HuH-7 (cell line): ENCODE data around the gene SLC16A12.

Source experiments
- DNase-seq: peaks from one replicate; pipeline ENCODE4 v3.0.0; 2011; ENCODE audit warnings: low spot score

Gene SLC16A12, protein sequence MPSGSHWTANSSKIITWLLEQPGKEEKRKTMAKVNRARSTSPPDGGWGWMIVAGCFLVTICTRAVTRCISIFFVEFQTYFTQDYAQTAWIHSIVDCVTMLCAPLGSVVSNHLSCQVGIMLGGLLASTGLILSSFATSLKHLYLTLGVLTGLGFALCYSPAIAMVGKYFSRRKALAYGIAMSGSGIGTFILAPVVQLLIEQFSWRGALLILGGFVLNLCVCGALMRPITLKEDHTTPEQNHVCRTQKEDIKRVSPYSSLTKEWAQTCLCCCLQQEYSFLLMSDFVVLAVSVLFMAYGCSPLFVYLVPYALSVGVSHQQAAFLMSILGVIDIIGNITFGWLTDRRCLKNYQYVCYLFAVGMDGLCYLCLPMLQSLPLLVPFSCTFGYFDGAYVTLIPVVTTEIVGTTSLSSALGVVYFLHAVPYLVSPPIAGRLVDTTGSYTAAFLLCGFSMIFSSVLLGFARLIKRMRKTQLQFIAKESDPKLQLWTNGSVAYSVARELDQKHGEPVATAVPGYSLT

DNA sequence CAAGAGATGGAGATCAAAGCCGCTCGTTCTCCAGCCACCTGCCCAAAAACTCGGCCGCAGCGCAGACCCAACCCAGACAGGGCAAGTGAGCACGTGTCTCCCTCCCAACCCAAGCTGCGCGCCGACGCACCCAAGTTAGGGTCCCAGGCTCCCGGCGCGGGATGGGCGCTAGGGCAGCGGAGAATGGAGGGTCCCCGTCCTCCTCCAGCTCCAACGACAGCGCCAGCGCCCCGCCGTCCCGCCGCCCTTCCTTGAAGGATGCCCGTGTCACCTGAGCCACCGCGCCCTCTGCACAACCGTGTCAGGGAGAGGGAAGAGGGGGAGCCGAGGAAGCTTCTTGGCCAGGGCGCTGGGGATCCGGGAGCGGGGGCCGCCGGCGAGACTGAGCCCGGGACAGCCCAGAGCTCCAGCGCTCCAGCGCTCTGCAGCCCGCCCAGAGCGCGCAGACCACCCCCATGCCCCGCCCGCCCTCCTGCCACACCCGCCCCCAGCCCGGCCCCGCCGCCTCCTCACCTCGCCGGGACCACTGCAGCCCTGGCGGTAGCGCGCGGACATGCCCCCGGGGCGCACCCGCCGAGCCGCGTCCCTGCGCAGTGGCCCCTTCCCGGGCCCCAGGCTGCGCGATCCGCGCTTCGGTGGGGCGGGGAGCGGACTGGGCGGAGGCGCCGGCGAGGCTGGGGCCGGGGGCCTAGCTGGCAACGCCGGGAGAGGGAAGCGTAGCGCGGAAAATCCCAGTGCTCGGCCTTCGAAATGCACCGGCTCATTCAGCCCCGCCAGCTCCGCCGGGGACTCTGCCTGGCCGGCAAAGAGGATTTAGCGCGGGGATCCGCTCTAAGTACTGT lies at the start of gene SLC16A12:
TSS of gene SLC16A12 (minus strand) at position 424 of the 842 bp plus-strand sequence. CDS start 73,016 bp downstream, outside the sequence.
- DNase-seq: peak; percentile 52

DNA sequence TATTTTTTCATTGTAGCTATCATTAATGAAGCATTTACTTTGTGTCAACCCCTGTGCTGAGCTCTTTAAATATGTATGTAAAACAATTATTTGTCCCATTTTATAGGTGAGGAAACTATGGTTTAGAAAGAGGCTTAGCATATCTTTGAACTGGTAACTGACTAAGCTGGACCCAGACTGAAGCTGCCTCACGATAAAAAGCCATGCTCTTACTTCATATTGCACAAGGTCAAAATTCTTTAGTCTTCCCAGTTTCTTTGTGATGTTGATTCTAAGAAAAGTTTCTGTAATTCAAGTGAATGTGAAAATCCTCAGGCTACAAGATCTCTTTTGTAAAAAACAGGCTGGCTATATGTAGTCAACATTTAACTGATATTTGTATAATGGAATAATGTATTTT lies 46.6 kb upstream of the SLC16A12 start:
- DNase-seq: no peak

DNA sequence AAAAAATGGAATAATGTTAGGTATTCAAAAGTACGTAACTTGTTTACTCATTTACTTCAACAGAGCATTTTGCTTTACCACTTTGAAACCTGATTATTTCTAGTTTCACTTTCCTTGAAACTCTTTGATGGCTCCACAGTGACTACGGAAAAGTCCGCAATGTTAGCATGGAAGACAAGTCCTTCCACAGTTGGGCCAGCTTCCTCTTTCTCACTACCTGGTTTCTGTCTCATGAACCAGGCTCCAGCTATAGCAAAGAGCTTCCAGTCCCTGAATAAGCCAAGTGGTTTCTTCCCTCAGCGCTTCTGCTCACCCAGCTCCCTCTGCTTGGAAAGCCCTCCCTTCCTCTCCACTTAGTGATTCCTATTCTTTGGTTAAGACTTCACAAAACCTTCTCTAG lies 44.8 kb upstream of the SLC16A12 start:
- no peak for DNase-seq

DNA sequence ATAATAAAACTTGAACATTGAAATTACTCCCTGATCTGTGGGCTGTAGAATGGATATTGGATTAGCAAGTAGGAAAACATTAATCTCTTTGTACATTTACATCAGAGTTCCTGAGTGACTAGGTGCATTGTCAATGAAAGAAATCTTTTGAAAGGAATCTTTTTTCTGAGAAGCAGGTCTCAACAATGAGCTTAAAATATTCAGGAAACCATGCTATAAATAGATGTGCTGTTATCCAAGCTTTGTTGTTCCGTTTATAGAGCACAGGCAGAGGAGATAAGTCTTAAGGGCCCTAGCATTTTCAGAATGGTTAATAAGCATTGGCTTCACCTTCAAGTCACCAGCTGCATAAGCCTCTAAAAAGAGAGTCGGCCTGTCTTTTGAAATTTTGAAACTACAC lies 41.3 kb upstream of the SLC16A12 start:
- DNase-seq: no peak

DNA sequence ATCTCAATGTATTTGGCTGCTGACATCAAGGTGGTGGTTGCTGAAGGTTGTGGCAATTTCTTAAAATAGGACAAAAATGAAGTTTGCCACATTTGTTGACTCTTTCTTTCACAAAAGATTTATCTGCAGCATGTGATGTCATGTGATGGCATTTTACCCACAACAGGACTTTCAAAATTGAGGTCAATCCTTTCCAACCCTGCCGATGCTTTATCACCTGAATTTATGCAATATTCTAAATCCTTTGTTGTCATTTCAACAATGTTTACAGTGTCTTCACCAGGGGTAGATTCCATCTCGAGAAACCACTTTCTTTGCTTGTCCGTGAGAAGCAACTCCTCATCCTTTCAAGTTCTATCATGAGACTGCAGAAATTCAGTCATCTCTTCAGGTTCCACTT lies 40.6 kb upstream of the SLC16A12 start:
- no peak for DNase-seq

DNA sequence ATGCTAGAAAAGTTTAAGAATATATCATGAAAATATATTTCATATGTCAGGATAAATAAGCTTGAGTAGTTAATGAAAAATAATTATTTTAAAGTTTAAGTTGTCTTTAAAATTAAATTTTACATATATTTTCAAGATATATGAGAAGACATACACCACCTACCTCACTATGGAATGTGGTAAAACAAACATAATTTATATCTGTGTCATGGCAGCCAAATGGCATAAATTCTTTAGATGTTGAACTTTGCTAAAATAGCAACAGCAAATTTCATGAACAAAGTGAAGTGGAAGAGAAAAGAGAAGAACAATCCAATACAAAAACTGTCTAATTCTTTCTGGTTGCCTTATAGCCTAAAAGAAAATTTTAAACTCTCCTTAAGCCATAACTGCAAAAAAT lies 39.6 kb upstream of the SLC16A12 start:
- no peak for DNase-seq

DNA sequence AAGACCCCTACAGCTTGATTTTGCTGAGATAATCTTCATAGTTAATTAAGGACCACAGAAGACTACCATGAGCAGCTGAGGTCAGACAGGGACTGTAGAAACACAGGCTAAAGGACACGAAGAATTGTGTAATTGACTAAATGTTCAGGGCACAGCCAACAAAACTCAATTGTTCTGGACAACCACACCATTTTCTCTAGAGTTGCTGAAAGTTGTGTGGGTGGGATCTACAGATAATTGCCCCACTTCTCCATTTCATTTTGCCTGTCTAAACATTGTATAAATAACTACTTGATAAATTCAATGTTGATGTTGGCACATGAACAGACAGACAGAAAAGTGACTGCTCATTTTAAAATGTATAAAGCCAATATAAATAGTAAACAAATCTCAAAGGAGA lies 39.0 kb upstream of the SLC16A12 start:
- no peak for DNase-seq

DNA sequence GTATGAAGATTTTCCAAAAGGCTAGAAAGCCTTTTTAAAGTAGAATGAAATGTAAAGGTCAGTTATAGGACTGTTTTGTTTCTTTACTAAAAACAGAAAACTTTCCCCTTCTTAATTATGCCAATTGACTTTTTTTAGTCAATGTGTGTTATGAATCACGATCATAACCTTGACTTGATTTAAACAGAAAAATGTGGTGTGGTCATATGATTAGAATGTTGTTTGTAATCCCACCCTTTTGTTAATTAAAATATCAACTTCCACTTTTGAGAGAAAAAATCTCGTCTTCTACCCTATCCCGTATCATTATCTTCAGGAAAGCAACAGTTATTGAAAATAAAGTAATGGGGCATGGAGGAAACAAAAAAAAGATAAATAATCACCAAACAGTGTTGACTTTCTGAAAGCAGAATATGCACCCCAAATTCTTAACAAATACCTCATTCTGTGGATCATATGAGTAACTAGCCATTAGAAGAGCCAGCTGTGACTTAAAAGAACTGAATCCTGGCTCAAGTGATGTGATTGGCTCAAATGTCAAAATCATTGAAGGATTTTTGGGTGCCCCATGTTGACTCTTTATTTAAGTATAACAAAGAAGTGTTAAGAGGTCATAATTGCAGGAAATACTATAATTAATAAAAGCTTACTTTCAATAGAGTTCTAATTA lies 32.3 kb upstream of the SLC16A12 start:
- no peak for DNase-seq

DNA sequence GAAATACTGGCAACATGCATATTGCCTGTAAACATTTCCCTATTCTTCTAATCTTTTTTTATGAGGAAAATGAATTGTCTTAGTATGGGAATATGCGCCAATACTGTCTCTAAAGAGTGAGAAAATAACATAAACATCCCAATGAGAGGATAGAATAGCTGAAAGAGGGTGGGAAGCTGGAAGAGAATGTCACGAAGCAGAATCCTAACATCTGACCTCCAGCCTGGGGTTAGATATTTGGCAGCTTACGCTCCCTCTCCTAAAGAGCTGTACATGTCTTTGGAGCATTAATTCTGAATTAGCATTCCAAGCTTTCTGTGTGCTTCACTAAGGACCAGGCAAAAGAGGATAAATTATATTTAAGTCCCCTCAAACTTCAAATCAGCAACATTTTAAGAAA lies 31.6 kb upstream of the SLC16A12 start:
- DNase-seq: no peak

DNA sequence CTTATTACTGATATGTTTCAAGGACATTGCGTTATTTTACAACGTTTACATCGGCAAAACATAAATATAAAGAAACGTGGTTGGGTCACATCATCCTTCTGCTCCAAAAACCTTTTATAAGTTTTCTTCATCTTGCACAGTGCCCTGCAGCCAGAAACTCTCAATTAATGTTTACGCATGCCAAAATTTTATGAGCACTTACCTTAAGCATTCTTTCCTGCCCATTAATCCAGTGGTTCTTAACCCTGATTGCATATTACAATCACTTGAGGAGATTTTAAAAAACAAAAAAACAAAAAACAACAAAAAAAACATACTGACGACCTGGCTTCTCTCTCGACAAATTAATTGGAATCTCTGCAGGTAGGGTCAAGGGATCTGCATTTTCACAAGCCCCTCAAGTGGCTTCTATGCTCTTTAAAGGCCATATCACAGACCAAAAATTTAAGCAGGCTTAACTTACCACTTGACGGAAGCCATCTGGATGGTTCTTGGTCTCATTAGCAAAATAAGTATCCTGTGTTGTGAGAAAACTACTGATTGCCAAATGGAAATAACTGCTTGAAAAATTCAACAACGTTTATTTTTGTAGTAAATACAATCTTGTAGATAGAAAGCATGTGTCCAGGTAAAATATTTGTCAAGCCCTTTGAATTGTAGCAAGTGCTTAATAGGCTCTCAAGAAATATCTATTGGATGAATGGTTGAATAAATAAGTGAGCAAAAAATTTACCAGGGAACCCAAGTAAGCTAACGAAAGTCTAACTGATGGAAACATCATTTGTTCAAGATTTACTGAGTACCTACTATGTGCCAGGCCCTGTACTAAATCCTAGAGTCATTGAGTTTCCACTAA lies 30.9 kb upstream of the SLC16A12 start:
- no peak for DNase-seq

DNA sequence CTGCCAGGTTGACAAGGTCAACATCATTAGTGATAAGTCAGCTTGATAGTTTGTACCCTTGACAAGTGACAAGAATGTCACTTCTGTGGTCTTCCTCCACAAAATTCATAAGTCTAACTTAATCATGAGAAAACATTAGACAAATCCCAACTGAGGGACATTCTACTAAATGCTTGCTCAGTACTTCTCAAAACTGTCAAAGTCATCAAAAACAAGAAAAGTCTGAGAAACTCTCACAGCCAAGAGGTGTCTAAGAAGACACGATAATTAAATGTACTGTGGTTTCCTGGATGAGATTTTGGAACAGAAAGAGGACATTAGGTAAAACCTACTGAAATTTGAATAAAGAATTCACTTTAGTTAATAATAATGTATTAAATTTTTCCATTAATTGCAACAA lies 29.8 kb upstream of the SLC16A12 start:
- no peak for DNase-seq

DNA sequence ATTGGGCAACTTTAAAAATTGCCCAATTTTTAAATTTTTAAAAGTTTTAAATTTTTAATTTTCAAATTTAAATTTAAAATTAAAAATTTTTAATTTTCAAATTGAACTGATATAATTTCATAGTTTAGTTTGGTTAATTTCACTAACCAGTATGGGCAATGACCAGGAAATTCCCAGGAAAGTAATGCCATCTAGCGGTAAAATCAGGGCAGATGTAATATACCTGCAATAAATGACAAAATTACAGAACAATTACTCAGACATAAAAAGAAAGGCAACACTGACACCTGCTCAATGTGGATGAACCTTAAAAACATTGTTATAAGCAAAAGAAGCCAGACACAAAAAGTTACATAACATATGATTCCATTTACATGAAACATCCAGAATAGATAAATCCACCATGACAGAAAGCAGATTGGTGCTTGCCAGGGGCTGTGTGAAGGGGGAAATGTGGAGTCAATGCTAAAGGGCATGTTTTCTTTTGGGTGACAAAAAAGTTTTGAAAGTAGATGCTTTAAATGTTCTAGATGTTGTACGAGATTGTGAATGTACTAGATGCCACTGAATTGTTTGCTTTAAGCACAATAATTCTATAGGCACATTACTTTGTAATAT lies 28.6 kb upstream of the SLC16A12 start:
- DNase-seq: no peak

DNA sequence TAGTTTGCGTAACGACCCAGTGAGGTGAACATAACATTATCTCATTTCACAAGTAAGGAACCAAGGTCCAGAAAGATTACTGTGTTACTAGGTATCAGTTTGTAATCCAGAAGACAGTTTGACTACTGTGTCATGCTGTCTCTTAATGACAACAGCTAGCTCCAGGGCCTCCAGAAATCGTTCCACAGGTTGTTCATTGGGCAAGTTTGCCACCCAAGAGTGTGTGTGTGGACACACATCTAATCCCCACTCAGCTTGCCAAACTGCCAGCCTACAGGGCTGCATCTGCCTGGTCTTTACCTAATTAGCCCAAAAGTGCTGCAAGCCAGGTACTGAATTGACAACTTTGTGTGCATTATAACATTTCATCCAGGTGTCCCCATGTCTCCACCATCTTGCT lies 27.9 kb upstream of the SLC16A12 start:
- DNase-seq: no peak

DNA sequence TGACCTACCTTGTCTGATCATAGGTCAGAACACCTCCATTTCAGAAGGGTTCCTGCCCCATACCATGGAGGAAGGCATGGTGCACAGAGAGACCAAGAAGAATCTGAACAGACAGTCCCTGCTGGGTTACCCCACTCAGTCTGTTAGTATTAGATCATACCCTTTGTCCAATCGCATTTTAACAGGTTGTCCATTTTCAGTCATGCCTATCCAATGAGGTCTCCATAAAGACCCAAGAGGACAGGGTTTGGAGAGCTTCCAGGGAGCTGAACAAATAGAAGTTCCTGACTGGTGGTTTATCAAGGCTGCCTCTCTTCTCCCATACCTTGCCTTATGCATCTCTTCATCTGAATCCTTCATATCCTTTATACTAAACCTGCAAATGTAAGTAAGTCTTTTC lies 21.2 kb upstream of the SLC16A12 start:
- DNase-seq: no peak

DNA sequence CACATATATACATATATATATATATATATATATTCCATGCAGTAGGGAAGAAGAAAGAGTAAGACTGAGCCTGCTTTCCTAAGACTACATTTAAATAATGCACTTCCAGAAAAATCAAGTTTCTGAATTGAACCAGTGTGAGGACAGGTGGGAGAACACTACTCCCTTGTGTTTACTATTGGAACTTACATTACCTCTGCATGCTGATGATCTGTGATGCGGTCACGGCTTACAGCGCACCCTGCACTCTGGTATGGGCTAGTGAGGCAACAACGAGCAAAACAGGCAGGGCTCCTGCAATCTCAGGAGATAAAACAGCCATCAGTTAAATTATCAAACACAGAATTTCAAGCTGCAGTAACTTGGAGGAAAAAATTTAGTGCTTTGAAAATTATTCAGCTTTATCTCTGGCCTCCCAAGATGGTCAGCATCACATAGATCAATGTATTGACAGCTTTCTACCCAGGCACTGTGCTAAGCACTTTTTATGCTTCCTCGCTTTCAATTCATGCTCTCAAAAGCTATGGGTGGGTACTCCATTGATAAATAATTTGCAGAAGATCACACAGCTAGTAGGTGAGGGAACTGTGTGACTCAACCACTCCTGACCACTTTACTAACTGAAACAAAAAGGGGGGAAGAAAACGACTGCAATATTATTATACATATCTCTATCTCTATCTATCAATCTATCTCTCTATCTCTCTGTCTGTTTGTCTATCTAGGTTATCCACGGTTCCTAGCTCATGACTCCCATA lies 20.5 kb upstream of the SLC16A12 start:
- DNase-seq: no peak

DNA sequence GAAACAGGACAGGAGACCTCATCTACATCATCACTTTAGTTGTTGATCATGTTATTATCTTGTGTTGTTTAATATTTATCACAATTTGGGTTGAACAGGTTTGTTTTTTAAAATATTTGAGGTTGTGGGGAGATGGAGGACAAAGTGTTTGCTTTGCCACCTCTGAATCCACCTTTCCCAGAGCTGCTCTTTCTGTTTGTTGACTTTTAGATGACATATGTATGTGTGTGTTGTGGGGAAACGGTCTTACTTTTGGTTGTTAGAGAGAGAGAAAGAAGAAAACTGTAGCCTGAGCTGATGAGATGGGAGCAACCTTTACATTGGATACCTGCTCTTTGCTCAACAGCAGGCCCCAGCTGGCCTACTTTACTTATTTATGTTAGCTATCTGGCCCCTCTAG lies 19.0 kb upstream of the SLC16A12 start:
- DNase-seq: no peak

DNA sequence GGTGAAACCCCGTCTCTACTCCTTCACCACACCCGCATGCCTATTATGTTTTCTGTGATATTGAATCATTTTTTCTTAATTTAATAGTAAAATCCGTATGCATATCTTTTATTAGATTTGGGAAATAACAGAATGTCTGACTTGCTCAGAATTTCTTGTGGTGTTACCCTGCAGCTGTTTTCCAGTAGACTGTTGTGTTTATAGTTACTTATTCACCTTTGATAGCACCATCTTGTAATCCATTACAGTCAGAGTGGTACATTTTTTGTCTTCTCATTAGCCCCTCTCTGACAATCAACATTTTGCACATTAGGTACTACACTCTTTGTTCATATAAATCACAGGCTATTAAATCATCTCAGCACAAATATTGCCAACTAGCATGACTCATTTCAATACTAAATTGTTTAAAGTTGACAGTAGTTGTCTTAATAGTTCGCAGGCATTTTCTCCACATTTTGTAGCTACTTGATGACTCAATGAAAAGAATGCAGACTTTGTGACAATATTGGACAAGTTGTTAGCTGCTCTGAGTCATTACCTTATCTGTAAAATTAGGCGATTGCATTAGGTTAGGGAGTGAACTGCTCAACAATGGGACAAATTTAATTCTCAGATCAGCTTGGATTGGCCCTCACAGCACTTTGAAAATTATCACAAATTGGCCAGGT lies 17.8 kb upstream of the SLC16A12 start:
- DNase-seq: no peak

DNA sequence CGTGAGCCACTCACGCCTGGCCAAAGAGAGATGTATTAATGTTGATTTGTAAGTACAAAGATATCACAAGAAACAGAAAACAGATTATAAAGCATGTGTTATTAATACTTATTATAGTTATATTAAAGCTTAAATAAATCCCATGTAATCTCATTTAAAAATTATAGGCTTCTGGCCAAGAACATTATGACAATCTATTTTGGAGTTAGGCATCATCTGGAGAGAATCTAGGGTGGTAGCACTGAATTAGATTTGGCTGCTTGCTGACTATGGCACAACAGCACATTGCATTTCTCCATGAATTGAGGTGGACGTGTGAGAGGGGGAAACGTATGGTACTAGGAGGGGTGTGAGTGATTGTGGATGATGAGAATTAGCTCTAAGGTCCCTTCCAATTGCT lies 16.8 kb upstream of the SLC16A12 start:
- no peak for DNase-seq

DNA sequence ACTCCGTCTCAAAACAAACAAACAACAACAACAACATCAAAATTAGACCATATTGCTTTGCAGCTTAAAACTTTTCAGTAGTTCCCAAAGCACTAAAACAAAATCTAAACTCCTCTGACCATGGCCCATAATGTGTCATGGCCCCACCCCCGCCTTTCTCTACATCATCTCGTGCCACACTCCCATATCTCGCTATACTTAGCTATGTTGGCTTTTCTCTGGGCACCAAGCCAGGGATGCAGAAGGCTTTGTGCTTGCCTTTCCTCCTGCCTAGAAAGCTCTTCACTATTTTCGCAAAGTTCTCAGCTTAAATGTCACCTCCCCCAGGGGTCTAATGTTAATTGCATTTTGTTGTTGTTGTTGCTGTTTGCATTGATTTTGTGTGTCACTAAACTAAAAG lies 15.1 kb upstream of the SLC16A12 start:
- DNase-seq: no peak

DNA sequence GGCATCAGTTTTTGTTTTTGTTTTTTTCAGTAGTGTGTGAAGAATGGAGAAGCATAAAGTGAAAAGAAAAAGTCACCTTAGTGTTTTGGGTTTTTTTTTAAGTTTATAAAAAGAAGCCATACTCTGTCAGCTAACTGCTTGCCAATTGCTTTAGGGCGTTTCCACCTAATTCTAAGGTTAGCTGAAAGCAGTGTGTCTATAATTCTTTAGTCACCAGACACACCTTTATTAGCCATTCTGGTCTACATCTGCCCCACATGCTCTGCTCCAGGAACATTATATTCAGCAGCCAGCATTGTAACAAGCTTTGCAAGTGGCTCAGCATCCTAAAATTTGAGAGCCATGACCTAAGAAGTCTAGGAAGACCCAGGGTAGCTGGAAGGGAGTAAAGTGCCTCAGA lies 14.1 kb upstream of the SLC16A12 start:
- no peak for DNase-seq
